ACHN (cell line): ENCODE data around the gene TSFM.

Experiments
- DNase-seq: peaks from one replicate; pipeline ENCODE4 v3.0.0-alpha.2; 2015
- in situ Hi-C: cut with HindIII; loops from 2 replicates; pipeline ENCODE4 v1.10.0; 2017; ENCODE audit warnings: low sequenced_read_pairs, low pct_ligation_motif_present, low pct_unique_long_range_greater_than_20kb

TSFM gene

GRCh38 chr12:57822392-57823130 is 40.0 kb downstream of the TSFM start:
- in situ Hi-C loops: no loop called here
- DNase-seq: no peak

GRCh38 chr12:57823131-57823907 is 40.7 kb downstream of the TSFM start:
- in situ Hi-C loops: no loop called here
- DNase-seq: no peak

GRCh38 chr12:57823908-57824640 is 41.5 kb downstream of the TSFM start:
- in situ Hi-C loops: no loop called here
- DNase-seq: no peak

GRCh38 chr12:57825451-57825850 is 42.9 kb downstream of the TSFM start:
- no peak for DNase-seq
- in situ Hi-C loops: no loop called here

- in situ Hi-C loops: no loop called here
- no peak for DNase-seq
Observed at GRCh38 chr12:57826400-57826799, 43.8 kb downstream of the TSFM start.

GRCh38 chr12:57826966-57827365 is 44.4 kb downstream of the TSFM start:
- DNase-seq: no peak
- in situ Hi-C loops: no loop called here

- no peak for DNase-seq
- in situ Hi-C loops: no loop called here
Observed at GRCh38 chr12:57829025-57829777, 46.6 kb downstream of the TSFM start.

- in situ Hi-C loops: no loop called here
Observed at GRCh38 chr12:57830393-57830792, 47.8 kb downstream of the TSFM start.

GRCh38 chr12:57832966-57833365 is 50.4 kb downstream of the TSFM start:
- no peak for DNase-seq
- in situ Hi-C loops: no loop called here

More at GRCh38 chr12:57830393-57830792, 47.8 kb downstream of the TSFM start:
- no peak for DNase-seq

- DNase-seq: no peak
- in situ Hi-C loops: no loop called here
Observed at GRCh38 chr12:57833672-57834071, 51.1 kb downstream of the TSFM start.

GRCh38 chr12:57834086-57834876 is 51.7 kb downstream of the TSFM start:
- DNase-seq: no peak
- in situ Hi-C loops: no loop called here

- in situ Hi-C loops: no loop called here
- DNase-seq: no peak
Observed at GRCh38 chr12:57835366-57836288, 53.0 kb downstream of the TSFM start.

- in situ Hi-C loops: no loop called here
- DNase-seq: peak; percentile 55
Observed at GRCh38 chr12:57836442-57837375, 54.1 kb downstream of the TSFM start.

GRCh38 chr12:57837864-57838562 is 55.4 kb downstream of the TSFM start:
- peak; percentile 62 for DNase-seq
- in situ Hi-C loops: no loop called here

GRCh38 chr12:57838594-57839302 is 56.2 kb downstream of the TSFM start:
- DNase-seq: no peak
- in situ Hi-C loops: no loop called here
